WTC11 (cell line): ENCODE measurements around the gene AUH. TPM values are rescaled to one million over a fixed set of nuclear protein-coding genes. Genes with fewer than 3 reads are reported as not detected.
A peak's percentile ranks its signal among the peaks of the same experiment; 100 is the strongest.

Source experiments
- ATAC-seq: fragments of 200-7000 bp; cut with Tn5 transposase; 2 replicates; pipeline ENCODE4 v1.10.0; 2021; ENCODE audit warnings: mild to moderate bottlenecking, moderate library complexity
- CTCF ChIA-PET: fragments of 300-600 bp; sonication (Branson Sonifier 250); formaldehyde crosslinking; loops from one replicate; lab custom pipeline; 2021; ENCODE audit warnings: antibody characterized with exemption; lab: Charles Lee
- POLR2A ChIA-PET: fragments of 350-600 bp; sonication (Branson Sonifier 250); formaldehyde crosslinking; loops from one replicate; lab custom pipeline; 2021; ENCODE audit warnings: antibody characterized with exemption; lab: Charles Lee
- DNase-seq: peaks from one replicate; pipeline ENCODE4 v3.0.0; 2021; ENCODE audit warnings: low spot score
- H3K27ac Mint-ChIP-seq: 2 replicates; pipeline ENCODE4 v1.8.0; 2021; ENCODE audit warnings: mixed read lengths
- H3K27me3 Mint-ChIP-seq: 2 replicates; pipeline ENCODE4 v1.8.0; 2021; ENCODE audit warnings: low read depth, mild to moderate bottlenecking, moderate library complexity, mixed read lengths
- H3K36me3 Mint-ChIP-seq: 2 replicates; pipeline ENCODE4 v1.8.0; 2021; ENCODE audit warnings: mixed read lengths
- H3K4me1 Mint-ChIP-seq: 2 replicates; pipeline ENCODE4 v1.8.0; 2022; ENCODE audit warnings: mixed read lengths
- H3K4me3 Mint-ChIP-seq: 2 replicates; pipeline ENCODE4 v1.8.0; 2021; ENCODE audit warnings: mild to moderate bottlenecking, moderate library complexity, mixed read lengths
- H3K9me3 Mint-ChIP-seq: 2 replicates; pipeline ENCODE4 v1.8.0; 2021; ENCODE audit warnings: mixed read lengths
- ATF1 ChIP-seq: sonication (generic); formaldehyde crosslinking; IDR thresholded peaks from 2 replicates; pipeline ENCODE4 v1.8.1; 2023; ENCODE audit warnings: mild to moderate bottlenecking, moderate library complexity, missing genetic modification reagents
- EMX1 ChIP-seq: fragments of 250-450 bp; sonication (Bioruptor Pico); IDR thresholded peaks from 2 replicates; pipeline ENCODE4 v1.8.0; 2021; ENCODE audit warnings: mild to moderate bottlenecking
- ESRRA ChIP-seq: sonication (generic); formaldehyde crosslinking; IDR thresholded peaks from 2 replicates; pipeline ENCODE4 v1.8.1; 2022; ENCODE audit warnings: mild to moderate bottlenecking, missing genetic modification reagents, borderline replicate concordance
- FOXP1 ChIP-seq: sonication (generic); formaldehyde crosslinking; IDR thresholded peaks from 2 replicates; pipeline ENCODE4 v1.8.0; 2022; ENCODE audit warnings: missing genetic modification reagents, mild to moderate bottlenecking, moderate library complexity, borderline replicate concordance
- GABPB1 ChIP-seq: sonication (generic); formaldehyde crosslinking; IDR thresholded peaks from 2 replicates; pipeline ENCODE4 v1.8.1; 2023; ENCODE audit warnings: mild to moderate bottlenecking, missing genetic modification reagents
- JUN ChIP-seq: sonication (generic); formaldehyde crosslinking; IDR thresholded peaks from 2 replicates; pipeline ENCODE4 v1.8.0; 2023; ENCODE audit warnings: mild to moderate bottlenecking, missing genetic modification reagents
- RORB ChIP-seq: fragments of 250-450 bp; sonication (Bioruptor Pico); IDR thresholded peaks from 2 replicates; pipeline ENCODE4 v1.9.0; 2021; ENCODE audit warnings: mild to moderate bottlenecking
- TP53 ChIP-seq: sonication (generic); formaldehyde crosslinking; IDR thresholded peaks from 2 replicates; pipeline ENCODE4 v1.8.1; 2023; ENCODE audit warnings: mild to moderate bottlenecking, missing genetic modification reagents
- ZNF317 ChIP-seq: sonication (generic); formaldehyde crosslinking; IDR thresholded peaks from 2 replicates; pipeline ENCODE4 v1.8.1; 2023; ENCODE audit warnings: low read depth, mild to moderate bottlenecking, moderate library complexity, missing genetic modification reagents, borderline replicate concordance
- ZNF671 ChIP-seq: fragments of 250-450 bp; sonication (Bioruptor Pico); IDR thresholded peaks from 2 replicates; pipeline ENCODE4 v1.8.0; 2021; ENCODE audit warnings: mild to moderate bottlenecking
- total RNA-seq: library from RNA; stranded (reverse); gene quantifications from 3 replicates; pipeline ENCODE4 v1.2.3, GENCODE V29; 2021
- TF ChIP-seq, protein P1 (sequence below): fragments of 250-450 bp; sonication (Bioruptor Pico); IDR thresholded peaks from 2 replicates; pipeline ENCODE4 v1.9.0; 2021; ENCODE audit warnings: mild to moderate bottlenecking
- TF ChIP-seq, protein P2 (sequence below): sonication (generic); formaldehyde crosslinking; IDR thresholded peaks from 2 replicates; pipeline ENCODE4 v1.8.1; 2023; ENCODE audit warnings: mild to moderate bottlenecking, missing genetic modification reagents, moderate library complexity
- TF ChIP-seq, protein P3 (sequence below): fragments of 250-450 bp; sonication (Bioruptor Pico); IDR thresholded peaks from 2 replicates; pipeline ENCODE4 v1.9.0; 2021; ENCODE audit warnings: mild to moderate bottlenecking, borderline replicate concordance
- TF ChIP-seq, protein P4 (sequence below): sonication (generic); formaldehyde crosslinking; IDR thresholded peaks from 2 replicates; pipeline ENCODE4 v1.8.1; 2022; ENCODE audit warnings: mild to moderate bottlenecking, missing genetic modification reagents, moderate library complexity, borderline replicate concordance
- TF ChIP-seq, protein P5 (sequence below): sonication (generic); formaldehyde crosslinking; conservative IDR thresholded peaks from 2 replicates; pipeline ENCODE4 v1.8.1; 2022; ENCODE audit warnings: mild to moderate bottlenecking, missing genetic modification reagents
- TF ChIP-seq, protein P6 (sequence below): sonication (generic); formaldehyde crosslinking; IDR thresholded peaks from 2 replicates; pipeline ENCODE4 v1.8.0; 2023; ENCODE audit warnings: missing genetic modification reagents
- TF ChIP-seq, protein P7 (sequence below): sonication (generic); formaldehyde crosslinking; IDR thresholded peaks from 2 replicates; pipeline ENCODE4 v1.8.0; 2022; ENCODE audit warnings: mild to moderate bottlenecking, missing genetic modification reagents
- TF ChIP-seq, protein P8 (sequence below): fragments of 250-450 bp; sonication (Bioruptor Pico); IDR thresholded peaks from 2 replicates; pipeline ENCODE4 v1.9.0; 2021; ENCODE audit warnings: mild to moderate bottlenecking

The AUH gene
- total RNA-seq, 1 experiment from 2014 or later = 30.4 TPM

DNA sequence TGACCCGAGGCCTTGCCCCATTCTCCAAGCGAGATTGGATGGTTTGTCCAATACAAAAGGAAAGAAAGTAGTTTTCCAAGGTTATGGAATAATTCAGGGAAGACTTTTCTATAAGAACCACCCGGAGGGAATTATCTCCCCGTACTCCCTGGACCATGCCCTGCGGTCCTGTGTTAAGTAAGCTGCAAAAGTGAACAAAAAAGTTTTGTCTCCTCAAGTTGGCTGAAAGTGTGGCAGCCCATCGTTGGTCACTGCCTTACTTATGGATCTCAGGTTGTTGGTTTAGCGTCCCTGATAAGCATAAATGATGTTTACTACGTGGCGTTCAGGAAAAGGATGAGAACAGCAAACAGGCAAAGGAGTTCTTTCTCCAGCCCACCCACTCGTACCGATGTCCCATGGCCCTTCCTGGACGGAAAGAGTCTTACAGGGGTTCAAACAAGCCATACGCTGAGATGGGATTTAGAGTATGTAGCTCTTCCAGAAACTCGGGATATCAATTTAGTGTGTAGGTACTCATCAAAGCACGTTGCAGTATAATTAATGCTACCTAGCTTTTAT lies 413 bp upstream of the AUH start:
- Mint-ChIP-seq H3K4me1 (peaks cover 35% of the 10 kb centered on the region), H3K4me3 (peak overlapping the region; percentile 73), H3K36me3 (peaks cover 9% of the 10 kb centered on the region), H3K9me3 (peaks cover 6% of the 10 kb centered on the region; the same call in 1 of the 2 replicates), H3K27ac (peak overlapping the region; percentile 89), H3K27me3 (no peaks in the 10 kb centered on the region)
- DNase-seq (no peak), ATAC-seq (no peak)
- TF ChIP-seq, protein P1, sequence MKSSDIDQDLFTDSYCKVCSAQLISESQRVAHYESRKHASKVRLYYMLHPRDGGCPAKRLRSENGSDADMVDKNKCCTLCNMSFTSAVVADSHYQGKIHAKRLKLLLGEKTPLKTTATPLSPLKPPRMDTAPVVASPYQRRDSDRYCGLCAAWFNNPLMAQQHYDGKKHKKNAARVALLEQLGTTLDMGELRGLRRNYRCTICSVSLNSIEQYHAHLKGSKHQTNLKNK (CRISPR knock-in tag) = no peak
- TF ChIP-seq ZNF317 (CRISPR knock-in tag) = no peak
- TF ChIP-seq RORB = no peak
- ChIA-PET POLR2A (no interaction called here), CTCF (no interaction called here)

DNA sequence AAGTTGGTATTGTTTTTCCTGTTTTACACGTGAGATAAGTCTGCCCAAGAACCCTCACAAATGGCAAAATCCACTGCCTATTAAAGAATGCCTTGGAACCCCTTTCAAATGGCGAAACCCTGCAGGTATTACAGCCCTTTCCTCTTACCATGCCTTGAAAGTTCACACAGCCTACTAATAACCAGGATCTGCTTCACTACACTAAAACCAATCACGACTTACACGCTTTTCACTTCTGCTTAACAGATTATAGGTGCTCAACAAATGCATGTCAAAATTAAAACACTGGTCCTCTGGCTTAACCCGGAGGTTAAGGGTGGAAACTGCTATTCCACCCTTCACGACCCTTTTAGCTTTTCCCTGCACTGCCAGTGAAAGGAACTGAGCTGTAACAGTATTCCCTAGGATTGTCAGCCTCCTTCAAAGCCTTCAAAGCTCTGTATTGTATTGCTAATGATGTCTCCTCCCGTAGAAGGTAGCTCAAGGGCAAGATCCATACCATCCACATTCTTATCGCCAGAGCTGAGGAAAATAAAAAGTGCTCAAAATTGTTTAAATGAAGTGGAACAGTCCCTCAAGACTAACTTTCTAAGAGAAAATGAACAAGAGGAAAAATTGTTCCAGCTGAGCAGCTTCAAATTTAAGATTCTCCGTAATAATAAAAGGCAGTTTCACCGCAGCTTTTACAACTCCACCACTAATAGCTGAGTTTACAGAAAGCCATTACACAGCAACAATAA lies 997 bp downstream of the AUH start:
- DNase-seq (no peak), ATAC-seq (peak; percentile 83)
- Mint-ChIP-seq H3K27me3 (no peaks in the 10 kb centered on the region), H3K4me3 (peak overlapping the region; percentile 96), H3K9me3 (peaks cover 6% of the 10 kb centered on the region; the same call in 1 of the 2 replicates), H3K36me3 (peaks cover 15% of the 10 kb centered on the region), H3K27ac (peak overlapping the region; percentile 98), H3K4me1 (peaks cover 35% of the 10 kb centered on the region)
- no peak for TF ChIP-seq JUN (CRISPR knock-in tag)
- TF ChIP-seq, protein P2, sequence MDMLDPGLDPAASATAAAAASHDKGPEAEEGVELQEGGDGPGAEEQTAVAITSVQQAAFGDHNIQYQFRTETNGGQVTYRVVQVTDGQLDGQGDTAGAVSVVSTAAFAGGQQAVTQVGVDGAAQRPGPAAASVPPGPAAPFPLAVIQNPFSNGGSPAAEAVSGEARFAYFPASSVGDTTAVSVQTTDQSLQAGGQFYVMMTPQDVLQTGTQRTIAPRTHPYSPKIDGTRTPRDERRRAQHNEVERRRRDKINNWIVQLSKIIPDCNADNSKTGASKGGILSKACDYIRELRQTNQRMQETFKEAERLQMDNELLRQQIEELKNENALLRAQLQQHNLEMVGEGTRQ (CRISPR knock-in tag) = no peak
- no peak for TF ChIP-seq FOXP1 (CRISPR knock-in tag)
- no peak for TF ChIP-seq ZNF671
- TF ChIP-seq ESRRA (CRISPR knock-in tag) = no peak
- TF ChIP-seq EMX1 (CRISPR knock-in tag) = no peak
- TF ChIP-seq ATF1 (CRISPR knock-in tag) = no peak
- no peak for TF ChIP-seq TP53 (CRISPR knock-in tag)
- no peak for TF ChIP-seq GABPB1 (CRISPR knock-in tag)
- TF ChIP-seq, protein P3, sequence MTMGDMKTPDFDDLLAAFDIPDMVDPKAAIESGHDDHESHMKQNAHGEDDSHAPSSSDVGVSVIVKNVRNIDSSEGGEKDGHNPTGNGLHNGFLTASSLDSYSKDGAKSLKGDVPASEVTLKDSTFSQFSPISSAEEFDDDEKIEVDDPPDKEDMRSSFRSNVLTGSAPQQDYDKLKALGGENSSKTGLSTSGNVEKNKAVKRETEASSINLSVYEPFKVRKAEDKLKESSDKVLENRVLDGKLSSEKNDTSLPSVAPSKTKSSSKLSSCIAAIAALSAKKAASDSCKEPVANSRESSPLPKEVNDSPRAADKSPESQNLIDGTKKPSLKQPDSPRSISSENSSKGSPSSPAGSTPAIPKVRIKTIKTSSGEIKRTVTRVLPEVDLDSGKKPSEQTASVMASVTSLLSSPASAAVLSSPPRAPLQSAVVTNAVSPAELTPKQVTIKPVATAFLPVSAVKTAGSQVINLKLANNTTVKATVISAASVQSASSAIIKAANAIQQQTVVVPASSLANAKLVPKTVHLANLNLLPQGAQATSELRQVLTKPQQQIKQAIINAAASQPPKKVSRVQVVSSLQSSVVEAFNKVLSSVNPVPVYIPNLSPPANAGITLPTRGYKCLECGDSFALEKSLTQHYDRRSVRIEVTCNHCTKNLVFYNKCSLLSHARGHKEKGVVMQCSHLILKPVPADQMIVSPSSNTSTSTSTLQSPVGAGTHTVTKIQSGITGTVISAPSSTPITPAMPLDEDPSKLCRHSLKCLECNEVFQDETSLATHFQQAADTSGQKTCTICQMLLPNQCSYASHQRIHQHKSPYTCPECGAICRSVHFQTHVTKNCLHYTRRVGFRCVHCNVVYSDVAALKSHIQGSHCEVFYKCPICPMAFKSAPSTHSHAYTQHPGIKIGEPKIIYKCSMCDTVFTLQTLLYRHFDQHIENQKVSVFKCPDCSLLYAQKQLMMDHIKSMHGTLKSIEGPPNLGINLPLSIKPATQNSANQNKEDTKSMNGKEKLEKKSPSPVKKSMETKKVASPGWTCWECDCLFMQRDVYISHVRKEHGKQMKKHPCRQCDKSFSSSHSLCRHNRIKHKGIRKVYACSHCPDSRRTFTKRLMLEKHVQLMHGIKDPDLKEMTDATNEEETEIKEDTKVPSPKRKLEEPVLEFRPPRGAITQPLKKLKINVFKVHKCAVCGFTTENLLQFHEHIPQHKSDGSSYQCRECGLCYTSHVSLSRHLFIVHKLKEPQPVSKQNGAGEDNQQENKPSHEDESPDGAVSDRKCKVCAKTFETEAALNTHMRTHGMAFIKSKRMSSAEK (CRISPR knock-in tag) = no peak
- CTCF ChIA-PET = interaction anchor here (1.0 to 1.3 kb wide), 5 partner anchors 14 to 445 kb away, joined by 3 to 8 read pairs (median 6); no protein-coding TSS in a partner anchor
- POLR2A ChIA-PET = interaction anchor here (1.3 kb wide), 2 partner anchors 14 to 64 kb away, joined by 4 to 9 read pairs; partner anchors contain the start of gene NFIL3

DNA sequence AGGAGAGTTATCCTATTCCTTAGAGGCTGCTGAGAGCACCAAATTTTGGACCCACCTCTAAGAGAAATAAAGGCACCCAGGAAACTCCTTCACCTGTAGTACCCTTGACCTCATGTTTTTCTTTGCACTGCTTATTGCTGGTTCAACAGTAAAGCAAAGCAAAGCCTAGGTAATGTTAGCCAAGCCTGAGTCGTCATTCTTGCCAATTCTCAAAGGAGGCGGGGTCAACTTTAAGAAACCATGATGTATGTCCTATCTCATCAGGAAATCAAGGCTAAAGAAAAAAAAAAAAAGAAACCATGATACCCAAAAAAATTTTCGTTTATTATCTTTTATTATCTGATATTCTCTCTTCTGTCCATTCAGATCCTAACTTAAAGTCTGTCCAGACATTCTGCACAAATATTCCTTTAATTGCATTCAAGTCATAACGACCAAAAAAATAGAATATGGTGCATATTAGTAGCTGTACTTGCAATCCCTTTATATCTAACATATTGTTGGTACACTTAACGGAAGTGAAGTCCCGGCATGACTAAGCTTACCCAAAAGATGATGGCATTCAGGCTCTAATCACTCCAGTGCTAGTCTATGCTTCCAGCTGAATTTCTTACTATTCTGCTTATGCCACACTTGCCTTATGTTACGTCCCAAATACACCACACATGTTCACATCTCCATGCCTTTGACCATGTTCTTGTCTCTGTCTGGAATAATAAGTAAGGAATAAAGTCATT lies 1.8 kb downstream of the AUH start:
- peaks cover 4% of the 10 kb centered on the region; the same call in 1 of the 2 replicates for H3K9me3 Mint-ChIP-seq
- H3K27me3 Mint-ChIP-seq = no peaks in the 10 kb centered on the region
- no peak for DNase-seq
- no peak for ATAC-seq
- POLR2A ChIA-PET = no interaction called here
- H3K27ac Mint-ChIP-seq = peak overlapping the region; percentile 98; the same call in 1 of the 2 replicates
- peaks cover 35% of the 10 kb centered on the region for H3K4me1 Mint-ChIP-seq
- CTCF ChIA-PET = interaction anchor here (1.1 to 1.3 kb wide), 2 partner anchors 14 to 66 kb away, joined by 6 to 8 read pairs; no protein-coding TSS in a partner anchor
- H3K36me3 Mint-ChIP-seq = peaks cover 21% of the 10 kb centered on the region
- H3K4me3 Mint-ChIP-seq = peak overlapping the region; percentile 96
- TF ChIP-seq, protein P4, sequence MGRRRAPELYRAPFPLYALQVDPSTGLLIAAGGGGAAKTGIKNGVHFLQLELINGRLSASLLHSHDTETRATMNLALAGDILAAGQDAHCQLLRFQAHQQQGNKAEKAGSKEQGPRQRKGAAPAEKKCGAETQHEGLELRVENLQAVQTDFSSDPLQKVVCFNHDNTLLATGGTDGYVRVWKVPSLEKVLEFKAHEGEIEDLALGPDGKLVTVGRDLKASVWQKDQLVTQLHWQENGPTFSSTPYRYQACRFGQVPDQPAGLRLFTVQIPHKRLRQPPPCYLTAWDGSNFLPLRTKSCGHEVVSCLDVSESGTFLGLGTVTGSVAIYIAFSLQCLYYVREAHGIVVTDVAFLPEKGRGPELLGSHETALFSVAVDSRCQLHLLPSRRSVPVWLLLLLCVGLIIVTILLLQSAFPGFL (CRISPR knock-in tag) = no peak
- TF ChIP-seq, protein P5, sequence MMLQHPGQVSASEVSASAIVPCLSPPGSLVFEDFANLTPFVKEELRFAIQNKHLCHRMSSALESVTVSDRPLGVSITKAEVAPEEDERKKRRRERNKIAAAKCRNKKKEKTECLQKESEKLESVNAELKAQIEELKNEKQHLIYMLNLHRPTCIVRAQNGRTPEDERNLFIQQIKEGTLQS (CRISPR knock-in tag) = no peak
- TF ChIP-seq, protein P6, sequence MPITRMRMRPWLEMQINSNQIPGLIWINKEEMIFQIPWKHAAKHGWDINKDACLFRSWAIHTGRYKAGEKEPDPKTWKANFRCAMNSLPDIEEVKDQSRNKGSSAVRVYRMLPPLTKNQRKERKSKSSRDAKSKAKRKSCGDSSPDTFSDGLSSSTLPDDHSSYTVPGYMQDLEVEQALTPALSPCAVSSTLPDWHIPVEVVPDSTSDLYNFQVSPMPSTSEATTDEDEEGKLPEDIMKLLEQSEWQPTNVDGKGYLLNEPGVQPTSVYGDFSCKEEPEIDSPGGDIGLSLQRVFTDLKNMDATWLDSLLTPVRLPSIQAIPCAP (CRISPR knock-in tag) = no peak
- TF ChIP-seq, protein P7, sequence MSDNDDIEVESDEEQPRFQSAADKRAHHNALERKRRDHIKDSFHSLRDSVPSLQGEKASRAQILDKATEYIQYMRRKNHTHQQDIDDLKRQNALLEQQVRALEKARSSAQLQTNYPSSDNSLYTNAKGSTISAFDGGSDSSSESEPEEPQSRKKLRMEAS (CRISPR knock-in tag) = no peak
- TF ChIP-seq, protein P8, sequence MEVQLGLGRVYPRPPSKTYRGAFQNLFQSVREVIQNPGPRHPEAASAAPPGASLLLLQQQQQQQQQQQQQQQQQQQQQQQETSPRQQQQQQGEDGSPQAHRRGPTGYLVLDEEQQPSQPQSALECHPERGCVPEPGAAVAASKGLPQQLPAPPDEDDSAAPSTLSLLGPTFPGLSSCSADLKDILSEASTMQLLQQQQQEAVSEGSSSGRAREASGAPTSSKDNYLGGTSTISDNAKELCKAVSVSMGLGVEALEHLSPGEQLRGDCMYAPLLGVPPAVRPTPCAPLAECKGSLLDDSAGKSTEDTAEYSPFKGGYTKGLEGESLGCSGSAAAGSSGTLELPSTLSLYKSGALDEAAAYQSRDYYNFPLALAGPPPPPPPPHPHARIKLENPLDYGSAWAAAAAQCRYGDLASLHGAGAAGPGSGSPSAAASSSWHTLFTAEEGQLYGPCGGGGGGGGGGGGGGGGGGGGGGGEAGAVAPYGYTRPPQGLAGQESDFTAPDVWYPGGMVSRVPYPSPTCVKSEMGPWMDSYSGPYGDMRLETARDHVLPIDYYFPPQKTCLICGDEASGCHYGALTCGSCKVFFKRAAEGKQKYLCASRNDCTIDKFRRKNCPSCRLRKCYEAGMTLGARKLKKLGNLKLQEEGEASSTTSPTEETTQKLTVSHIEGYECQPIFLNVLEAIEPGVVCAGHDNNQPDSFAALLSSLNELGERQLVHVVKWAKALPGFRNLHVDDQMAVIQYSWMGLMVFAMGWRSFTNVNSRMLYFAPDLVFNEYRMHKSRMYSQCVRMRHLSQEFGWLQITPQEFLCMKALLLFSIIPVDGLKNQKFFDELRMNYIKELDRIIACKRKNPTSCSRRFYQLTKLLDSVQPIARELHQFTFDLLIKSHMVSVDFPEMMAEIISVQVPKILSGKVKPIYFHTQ (CRISPR knock-in tag) = no peak
